Measurements from ENCODE around the gene HRAS. TPM values are rescaled to one million over a fixed set of nuclear protein-coding genes. Genes with fewer than 3 reads are reported as not detected.

HRAS gene
- polyA plus RNA-seq (2012; ENCODE audit: low read depth, missing spikeins), result 19.9 TPM

DNA sequence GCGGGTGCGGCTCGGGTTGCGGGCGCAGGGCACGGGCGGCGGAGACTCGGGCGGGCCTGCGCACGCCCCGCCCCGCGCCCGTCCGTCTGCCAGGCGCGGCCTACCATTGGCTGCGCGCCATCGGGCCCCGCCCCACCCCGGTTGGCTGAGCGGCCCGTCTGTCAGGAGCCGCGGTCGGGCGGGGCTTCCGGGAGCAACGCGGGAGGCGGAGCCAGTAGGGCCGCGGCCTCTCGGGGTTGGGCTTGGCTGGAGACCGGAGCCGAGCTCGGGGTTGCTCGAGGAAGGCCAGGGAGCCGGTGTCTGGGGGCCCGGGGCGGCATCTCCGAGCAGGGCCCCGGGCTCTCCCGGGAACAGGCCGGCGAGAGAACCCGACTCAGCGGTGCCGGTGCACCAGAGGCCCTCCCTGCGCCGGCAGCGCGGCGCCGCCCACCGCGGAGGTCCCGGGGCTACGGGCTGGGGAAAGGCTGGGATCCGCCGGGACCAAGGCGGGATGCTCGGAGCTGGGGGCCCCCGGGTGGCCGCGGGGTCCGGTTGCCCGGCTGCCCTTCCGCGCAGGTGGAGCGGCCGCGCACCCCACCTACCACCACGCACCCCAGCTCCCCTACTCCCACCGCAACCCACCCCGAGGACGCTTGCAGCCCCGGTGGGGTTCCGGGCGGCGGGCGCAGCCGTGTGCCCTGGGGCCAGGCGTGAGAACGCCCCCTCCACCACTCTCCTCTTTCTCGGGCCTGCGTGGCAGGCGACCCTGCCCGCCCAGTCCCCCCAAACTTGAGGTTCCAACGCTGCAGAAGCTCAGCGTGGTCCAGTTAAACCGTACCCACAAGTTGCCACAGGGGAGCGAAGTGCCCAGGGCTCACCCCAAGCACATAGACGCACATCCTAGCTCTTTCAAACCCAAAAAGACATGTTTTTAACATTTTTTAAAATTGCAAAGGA is at the start of gene HRAS:
Gene HRAS (minus strand): TSS at position 58 of the 936 bp plus-strand sequence.
- peak; percentile 98 for FAIRE-seq
- DNase-seq (ENCODE audit: insufficient read length, low spot score), result peak; percentile 100
- no peak for TF ChIP-seq POU2F2 (IDR thresholded peaks at IDR 0.05; ENCODE audit: low read depth, low read length)
- no peak for TF ChIP-seq TAF1 (IDR thresholded peaks at IDR 0.05; ENCODE audit: low read depth, low read length)
- TF ChIP-seq POLR2A (IDR thresholded peaks at IDR 0.05; ENCODE audit: low read depth, low read length), result no peak
- no peak for TF ChIP-seq SPI1 (IDR thresholded peaks at IDR 0.05; ENCODE audit: low read depth, low read length)
- TF ChIP-seq POLR2AphosphoS5 (IDR thresholded peaks at IDR 0.05; ENCODE audit: low read depth, low read length), result no peak
- no peak for TF ChIP-seq PAX5 (IDR thresholded peaks at IDR 0.05; ENCODE audit: insufficient read depth, low read length, severe bottlenecking)

DNA sequence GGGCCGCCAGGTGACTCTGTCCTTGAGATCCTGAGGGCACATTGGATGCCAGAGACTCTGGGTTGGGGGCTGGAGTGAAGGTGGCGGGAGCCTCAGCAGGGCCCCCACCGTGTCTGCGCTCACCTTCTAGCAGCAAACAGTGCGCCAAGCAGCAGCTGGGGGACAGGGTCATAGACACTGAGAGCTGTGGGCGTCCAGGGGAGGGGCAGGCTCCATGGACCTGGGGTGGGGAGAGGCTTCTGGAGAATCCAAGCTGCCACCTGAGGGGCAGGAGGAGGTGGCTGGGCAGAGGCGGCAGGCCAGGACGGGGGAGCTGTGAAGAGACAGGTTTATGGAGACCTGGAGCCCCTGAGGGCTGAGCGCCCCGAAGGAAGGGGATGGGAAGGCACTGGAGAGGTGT is 48.9 kb upstream of the HRAS start:
- DNase-seq (ENCODE audit: insufficient read length, low spot score) (no peak), FAIRE-seq (no peak)
- TF ChIP-seq POLR2AphosphoS5 (IDR thresholded peaks at IDR 0.05; ENCODE audit: low read depth, low read length) (no peak), POLR2A (IDR thresholded peaks at IDR 0.05; ENCODE audit: low read depth, low read length) (no peak), SPI1 (IDR thresholded peaks at IDR 0.05; ENCODE audit: low read depth, low read length) (no peak), PAX5 (IDR thresholded peaks at IDR 0.05; ENCODE audit: insufficient read depth, low read length, severe bottlenecking) (no peak)

DNA sequence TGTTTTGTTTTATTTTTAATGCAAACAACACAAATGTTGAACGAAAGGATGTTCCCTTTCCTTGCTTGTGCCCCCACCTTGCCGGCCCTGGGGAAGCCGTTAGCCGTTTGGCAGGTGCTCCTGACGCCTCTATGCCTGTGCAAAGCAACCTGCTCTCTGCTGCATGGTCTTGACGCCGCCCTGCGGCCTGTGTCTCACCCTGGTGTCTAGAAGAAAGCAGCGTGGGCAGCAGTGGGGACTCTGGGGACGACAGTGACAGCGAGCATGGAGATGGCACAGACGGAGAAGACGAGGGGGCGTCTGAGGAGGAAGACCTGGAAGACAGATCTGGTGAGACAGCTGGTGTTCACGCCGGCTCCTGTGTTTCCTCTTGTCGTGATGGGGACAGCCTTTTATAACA is 46.4 kb upstream of the HRAS start:
- TF ChIP-seq POU2F2 (IDR thresholded peaks at IDR 0.05; ENCODE audit: low read depth, low read length) (no peak), PAX5 (IDR thresholded peaks at IDR 0.05; ENCODE audit: insufficient read depth, low read length, severe bottlenecking) (no peak), TAF1 (IDR thresholded peaks at IDR 0.05; ENCODE audit: low read depth, low read length) (no peak), SPI1 (IDR thresholded peaks at IDR 0.05; ENCODE audit: low read depth, low read length) (no peak), POLR2AphosphoS5 (IDR thresholded peaks at IDR 0.05; ENCODE audit: low read depth, low read length) (no peak), POLR2A (IDR thresholded peaks at IDR 0.05; ENCODE audit: low read depth, low read length) (no peak)
- FAIRE-seq, result no peak
- DNase-seq (ENCODE audit: insufficient read length, low spot score), result no peak

DNA sequence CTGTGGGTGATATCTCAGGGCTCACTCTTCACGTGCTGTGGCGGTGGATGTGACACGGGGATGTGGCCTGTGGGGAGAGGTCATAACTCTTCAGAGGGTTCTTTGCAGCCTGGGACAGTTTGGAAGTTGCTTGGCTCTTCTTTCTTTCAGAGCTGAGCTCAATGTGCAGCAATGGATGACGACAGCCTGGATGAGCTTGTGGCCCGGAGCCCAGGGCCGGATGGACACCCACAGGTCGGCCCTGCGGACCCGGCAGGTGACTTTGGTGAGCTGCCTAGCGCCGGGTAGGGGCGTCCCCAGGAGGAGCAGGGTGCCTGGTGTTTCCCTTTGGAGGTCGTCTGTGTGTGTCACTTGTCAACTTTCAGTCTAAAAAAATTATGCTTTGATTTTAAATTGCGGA is 46.0 kb upstream of the HRAS start:
- no peak for DNase-seq (ENCODE audit: insufficient read length, low spot score)
- FAIRE-seq, result no peak
- no peak for TF ChIP-seq POLR2A (IDR thresholded peaks at IDR 0.05; ENCODE audit: low read depth, low read length)
- TF ChIP-seq TAF1 (IDR thresholded peaks at IDR 0.05; ENCODE audit: low read depth, low read length), result no peak
- no peak for TF ChIP-seq SPI1 (IDR thresholded peaks at IDR 0.05; ENCODE audit: low read depth, low read length)
- no peak for TF ChIP-seq PAX5 (IDR thresholded peaks at IDR 0.05; ENCODE audit: insufficient read depth, low read length, severe bottlenecking)
- TF ChIP-seq POLR2AphosphoS5 (IDR thresholded peaks at IDR 0.05; ENCODE audit: low read depth, low read length), result no peak
- TF ChIP-seq POU2F2 (IDR thresholded peaks at IDR 0.05; ENCODE audit: low read depth, low read length), result no peak

DNA sequence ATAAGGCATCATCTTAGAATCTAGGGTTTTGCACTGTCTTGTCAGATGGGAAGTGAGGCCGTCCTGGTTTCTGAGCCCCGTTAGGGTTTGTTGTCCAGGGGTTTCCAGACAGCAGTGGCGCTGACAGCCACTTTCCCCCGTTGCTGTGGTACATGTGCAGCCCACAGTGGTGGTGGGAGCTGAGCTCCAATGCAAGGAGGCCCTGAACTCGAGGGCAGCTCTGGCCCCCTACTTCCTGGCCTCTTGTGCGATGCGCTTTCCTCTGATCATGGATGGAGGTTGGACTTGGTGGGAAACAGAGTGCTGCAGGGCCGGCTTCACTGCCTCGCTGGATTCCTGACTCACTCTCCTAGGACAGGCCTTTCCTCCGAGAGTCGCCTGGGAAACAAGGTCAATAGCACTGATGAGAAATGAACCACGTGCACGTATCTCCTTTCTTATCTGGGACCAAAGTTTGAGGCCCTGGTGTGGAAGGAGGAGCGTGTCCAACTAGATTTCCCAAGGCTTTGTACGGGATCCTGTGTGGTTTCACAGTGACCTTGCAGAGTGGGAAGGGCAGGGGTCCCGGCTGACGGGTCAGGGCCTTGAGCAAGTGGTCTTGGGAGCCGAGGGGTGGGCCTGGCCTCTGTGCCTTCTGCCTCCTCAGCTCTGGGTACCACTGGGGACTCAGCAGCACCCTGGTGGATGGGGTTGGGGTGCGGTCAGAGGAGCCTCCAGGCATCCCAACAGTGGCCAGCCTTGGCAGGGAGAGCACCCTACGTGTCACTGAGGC is 44.6 kb upstream of the HRAS start:
- TF ChIP-seq SPI1 (IDR thresholded peaks at IDR 0.05; ENCODE audit: low read depth, low read length), result no peak
- no peak for TF ChIP-seq POU2F2 (IDR thresholded peaks at IDR 0.05; ENCODE audit: low read depth, low read length)
- TF ChIP-seq POLR2A (IDR thresholded peaks at IDR 0.05; ENCODE audit: low read depth, low read length), result no peak
- TF ChIP-seq POLR2AphosphoS5 (IDR thresholded peaks at IDR 0.05; ENCODE audit: low read depth, low read length), result no peak
- no peak for TF ChIP-seq PAX5 (IDR thresholded peaks at IDR 0.05; ENCODE audit: insufficient read depth, low read length, severe bottlenecking)
- TF ChIP-seq TAF1 (IDR thresholded peaks at IDR 0.05; ENCODE audit: low read depth, low read length), result no peak
- no peak for DNase-seq (ENCODE audit: insufficient read length, low spot score)
- FAIRE-seq, result peak; percentile 45

DNA sequence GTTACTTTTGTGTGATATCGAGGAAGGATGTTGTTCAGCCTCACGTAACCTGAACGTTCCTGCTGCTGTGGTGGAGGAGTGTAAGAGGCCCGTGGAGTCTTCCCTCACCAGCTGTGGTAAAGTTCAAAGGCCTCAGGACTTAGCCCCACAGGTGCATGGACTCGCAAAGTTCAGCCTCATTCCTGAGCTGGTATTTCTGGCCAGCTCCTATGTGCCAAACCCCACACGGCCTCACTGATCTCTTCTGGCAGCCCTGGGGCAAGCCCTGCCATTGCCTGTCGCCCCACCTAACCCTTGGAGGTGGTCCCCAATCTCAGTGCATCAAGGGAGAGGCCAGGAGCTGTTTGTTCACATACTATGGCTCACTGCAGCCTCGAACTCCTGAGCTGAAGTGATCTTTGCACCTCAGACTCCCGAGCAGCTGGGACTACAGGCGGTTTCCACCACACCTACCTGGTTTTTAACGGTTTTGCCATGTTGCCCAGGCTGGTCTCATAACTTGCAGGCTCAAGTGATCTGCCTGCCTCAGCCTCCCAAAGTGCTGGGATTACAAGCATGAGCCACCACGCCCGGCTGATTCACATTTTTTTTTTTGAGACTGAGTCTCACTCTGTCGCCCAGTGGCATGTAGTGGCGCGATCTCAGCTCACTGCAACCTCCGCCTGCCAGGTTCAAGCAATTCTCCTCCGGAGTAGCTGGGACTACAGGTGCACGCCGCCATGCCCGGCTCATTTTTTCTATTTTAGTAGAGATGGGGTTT is 43.1 kb upstream of the HRAS start:
- FAIRE-seq, result peak; percentile 23

DNA sequence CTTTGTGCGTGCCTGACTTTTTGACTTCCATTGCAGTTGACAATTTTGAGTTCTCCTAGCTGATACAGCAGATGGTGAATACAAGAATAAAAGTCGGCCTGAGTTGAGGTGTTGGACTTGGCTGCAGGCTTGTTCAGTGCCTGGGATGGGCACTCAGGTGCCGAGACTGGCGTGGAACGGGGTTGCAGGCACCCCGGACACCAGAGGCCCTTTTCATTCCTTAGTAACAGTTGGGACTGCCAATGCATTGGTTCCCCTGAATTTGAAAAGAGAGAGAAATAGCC is 42.2 kb upstream of the HRAS start:
- no peak for DNase-seq (ENCODE audit: insufficient read length, low spot score)

More for the DNA sequence above, 43.1 kb upstream of the HRAS start:
- TF ChIP-seq POU2F2 (IDR thresholded peaks at IDR 0.05; ENCODE audit: low read depth, low read length) (no peak), POLR2AphosphoS5 (IDR thresholded peaks at IDR 0.05; ENCODE audit: low read depth, low read length) (no peak), SPI1 (IDR thresholded peaks at IDR 0.05; ENCODE audit: low read depth, low read length) (no peak), PAX5 (IDR thresholded peaks at IDR 0.05; ENCODE audit: insufficient read depth, low read length, severe bottlenecking) (no peak), TAF1 (IDR thresholded peaks at IDR 0.05; ENCODE audit: low read depth, low read length) (no peak), POLR2A (IDR thresholded peaks at IDR 0.05; ENCODE audit: low read depth, low read length) (no peak)
- DNase-seq (ENCODE audit: insufficient read length, low spot score), result no peak

DNA sequence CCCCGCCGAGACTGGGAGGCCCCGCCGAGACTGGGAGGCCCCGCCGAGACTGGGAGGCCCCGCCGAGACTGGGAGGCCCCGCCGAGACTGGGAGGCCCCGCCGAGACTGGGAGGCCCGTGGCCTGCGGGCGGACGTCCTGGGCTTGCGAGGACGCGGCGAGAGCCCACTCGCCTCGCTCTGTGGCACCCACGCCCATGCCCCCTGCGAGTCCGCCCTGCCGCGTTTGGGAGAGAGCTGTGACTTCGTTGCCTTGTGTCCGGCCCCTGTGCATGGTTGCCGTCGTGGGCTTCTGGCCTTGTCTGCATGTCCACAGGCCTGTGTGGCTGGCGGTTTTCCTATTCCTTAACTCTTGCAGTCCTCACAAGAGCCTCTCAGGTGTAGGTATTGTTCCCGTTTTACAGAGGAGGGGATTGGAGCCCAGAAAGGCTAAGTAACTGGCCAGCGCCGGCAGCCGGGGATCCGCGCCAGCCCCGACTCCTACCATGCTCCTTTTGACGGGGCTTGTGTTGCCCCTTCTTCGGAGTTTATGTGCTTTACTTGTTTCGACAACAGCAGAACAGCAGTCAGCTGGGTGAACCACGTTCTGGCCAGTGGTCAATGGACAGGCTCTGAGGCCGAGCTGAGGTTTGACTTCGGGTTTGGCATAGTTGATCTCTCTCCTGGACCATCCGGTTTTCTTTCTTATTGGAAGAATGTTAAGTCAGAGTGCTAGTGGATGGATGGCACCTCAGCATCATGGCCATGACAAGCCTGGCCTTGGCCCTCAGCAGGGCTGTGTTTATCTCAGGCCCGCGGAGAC is 41.6 kb upstream of the HRAS start:
- peak; percentile 61 for FAIRE-seq
- TF ChIP-seq POLR2AphosphoS5 (IDR thresholded peaks at IDR 0.05; ENCODE audit: low read depth, low read length), result no peak
- TF ChIP-seq POU2F2 (IDR thresholded peaks at IDR 0.05; ENCODE audit: low read depth, low read length), result no peak
- TF ChIP-seq POLR2A (IDR thresholded peaks at IDR 0.05; ENCODE audit: low read depth, low read length), result no peak
- no peak for TF ChIP-seq SPI1 (IDR thresholded peaks at IDR 0.05; ENCODE audit: low read depth, low read length)
- no peak for TF ChIP-seq PAX5 (IDR thresholded peaks at IDR 0.05; ENCODE audit: insufficient read depth, low read length, severe bottlenecking)
- TF ChIP-seq TAF1 (IDR thresholded peaks at IDR 0.05; ENCODE audit: low read depth, low read length), result no peak
- DNase-seq (ENCODE audit: insufficient read length, low spot score), result no peak

More for the DNA sequence above, 42.2 kb upstream of the HRAS start:
- TF ChIP-seq PAX5 (IDR thresholded peaks at IDR 0.05; ENCODE audit: insufficient read depth, low read length, severe bottlenecking) (no peak), SPI1 (IDR thresholded peaks at IDR 0.05; ENCODE audit: low read depth, low read length) (no peak), POLR2AphosphoS5 (IDR thresholded peaks at IDR 0.05; ENCODE audit: low read depth, low read length) (no peak)
- FAIRE-seq, result no peak
